MM.1S (cell line): ENCODE measurements around the gene SLC24A3.

Experiments used
- DNase-seq: peaks from one replicate; pipeline ENCODE4 v3.0.0-alpha.2; 2015
- H2AFZ ChIP-seq: fragments of 300-600 bp; sonication (generic); 2 replicates; pipeline ENCODE4 v1.6.0; 2016; ENCODE audit warnings: antibody characterized with exemption, low read length
- H3F3A ChIP-seq: fragments of 300-600 bp; sonication (generic); 2 replicates; pipeline ENCODE4 v1.6.1; 2016; ENCODE audit warnings: mild to moderate bottlenecking, antibody characterized with exemption, low read length, moderate library complexity, mixed read lengths; ENCODE audit not compliant: insufficient read depth
- H3K27ac ChIP-seq: fragments of 300-600 bp; sonication (generic); 2 replicates; pipeline ENCODE4 v1.5.1; 2016; ENCODE audit warnings: mild to moderate bottlenecking, low read length
- H3K27me3 ChIP-seq: fragments of 300-600 bp; sonication (generic); replicated peaks from 2 replicates; pipeline ENCODE4 v1.6.0; 2016; ENCODE audit warnings: low read length; ENCODE audit not compliant: insufficient read depth
- H3K36me3 ChIP-seq: fragments of 300-600 bp; sonication (generic); replicated peaks from 2 replicates; pipeline ENCODE4 v1.6.1; 2016; ENCODE audit warnings: mild to moderate bottlenecking, low read length, mixed read lengths; ENCODE audit not compliant: insufficient read depth
- H3K4me1 ChIP-seq: fragments of 300-600 bp; sonication (generic); 2 replicates; pipeline ENCODE4 v1.6.1; 2016; ENCODE audit warnings: low read length, mixed read lengths
- H3K4me2 ChIP-seq: fragments of 300-600 bp; sonication (generic); 2 replicates; pipeline ENCODE4 v1.6.0; 2016; ENCODE audit warnings: low read depth, low read length
- H3K4me3 ChIP-seq: fragments of 300-600 bp; sonication (generic); 2 replicates; pipeline ENCODE4 v1.5.1; 2016; ENCODE audit warnings: low read length, mixed read lengths
- H3K79me2 ChIP-seq: fragments of 300-600 bp; sonication (generic); 2 replicates; pipeline ENCODE4 v1.6.1; 2016; ENCODE audit warnings: mixed run types, low read length, mixed read lengths
- H3K9ac ChIP-seq: fragments of 300-600 bp; sonication (generic); 2 replicates; pipeline ENCODE4 v1.6.1; 2016; ENCODE audit warnings: low read length, mixed read lengths
- H3K9me2 ChIP-seq: fragments of 300-600 bp; sonication (generic); replicated peaks from 2 replicates; pipeline ENCODE4 v1.6.1; 2016; ENCODE audit warnings: mild to moderate bottlenecking, low read length, mixed read lengths; ENCODE audit not compliant: insufficient read depth
- H3K9me3 ChIP-seq: fragments of 300-600 bp; sonication (generic); replicated peaks from 2 replicates; pipeline ENCODE4 v1.6.1; 2016; ENCODE audit warnings: mild to moderate bottlenecking, low read length, mixed read lengths; ENCODE audit not compliant: insufficient read depth
- H4K20me1 ChIP-seq: fragments of 300-600 bp; sonication (generic); 2 replicates; pipeline ENCODE4 v1.6.1; 2016; ENCODE audit warnings: mild to moderate bottlenecking, low read length, moderate library complexity, mixed read lengths; ENCODE audit not compliant: insufficient read depth
- EZH2 ChIP-seq: fragments of 300-600 bp; sonication (generic); optimal IDR thresholded peaks from 2 replicates; pipeline ENCODE3; 2017; ENCODE audit warnings: low read depth, mild to moderate bottlenecking, antibody characterized with exemption, low read length, mixed read lengths
- EZH2phosphoT487 ChIP-seq: fragments of 300-600 bp; sonication (generic); IDR thresholded peaks from 2 replicates; pipeline ENCODE4 v1.6.1; 2018; ENCODE audit warnings: antibody characterized with exemption, low read length
- TF ChIP-seq, protein P1 (sequence below): fragments of 300-600 bp; sonication (generic); IDR thresholded peaks from 2 replicates; pipeline ENCODE4 v1.5.1; 2016; ENCODE audit warnings: antibody characterized with exemption, low read length, mixed read lengths

Gene SLC24A3

DNA sequence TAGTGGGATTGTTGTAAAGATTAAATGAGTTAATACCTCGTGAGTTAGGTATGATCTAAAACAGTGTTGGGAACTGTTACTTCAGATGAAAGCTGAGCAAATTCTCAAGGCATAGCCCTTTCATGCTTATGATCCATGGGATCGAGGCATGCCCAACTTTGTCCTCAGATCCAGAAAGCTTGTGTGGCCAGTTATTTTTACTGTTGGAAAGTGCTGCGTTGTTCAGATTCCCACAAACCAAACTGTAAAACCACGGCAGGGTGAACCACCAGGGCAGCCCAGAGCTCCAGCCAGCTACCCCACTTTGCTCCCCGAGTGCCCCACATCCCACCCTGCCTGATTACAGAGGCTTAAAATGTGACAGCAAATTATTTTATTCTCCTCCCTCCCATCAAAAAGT is 406.3 kb downstream of the SLC24A3 start:
- H2AFZ ChIP-seq: no peak overlapping the region

DNA sequence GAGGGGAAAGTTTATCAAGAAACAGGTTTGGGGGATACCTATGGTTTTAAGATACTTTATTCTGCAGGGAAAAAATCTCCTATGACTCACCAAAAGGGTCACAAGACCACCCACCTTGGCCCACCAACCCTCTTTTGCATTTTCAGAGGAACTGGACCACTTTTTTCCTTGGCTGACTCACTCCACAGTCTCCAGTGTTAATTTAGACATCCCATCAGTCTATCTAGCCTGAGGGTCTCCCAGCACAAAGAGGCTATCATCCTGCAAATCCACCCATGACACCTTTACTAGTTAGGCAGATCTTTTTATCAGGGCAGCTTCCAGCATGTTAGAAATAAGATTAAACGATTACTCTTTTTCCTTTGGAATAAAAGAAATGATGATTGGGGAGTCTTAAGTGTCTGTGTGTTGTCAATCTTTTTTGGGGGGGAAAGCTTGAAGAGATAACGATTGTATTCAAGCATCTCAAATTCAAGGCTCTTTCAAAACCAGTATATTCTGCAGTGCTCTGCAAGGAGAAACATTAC is 407.5 kb downstream of the SLC24A3 start:
- no peaks in the 10 kb centered on the region for H3K36me3 ChIP-seq
- no peaks in the 10 kb centered on the region for H3F3A ChIP-seq
- no peaks in the 10 kb centered on the region for H3K9me3 ChIP-seq
- H3K4me2 ChIP-seq: no peak overlapping the region
- no peaks in the 10 kb centered on the region for H3K4me1 ChIP-seq
- H3K9ac ChIP-seq: no peak overlapping the region
- no peak overlapping the region for H3K4me3 ChIP-seq
- H3K27ac ChIP-seq: no peak overlapping the region
- DNase-seq: no peak
- H3K79me2 ChIP-seq: no peaks in the 10 kb centered on the region
- no peaks in the 10 kb centered on the region for H4K20me1 ChIP-seq
- no peaks in the 10 kb centered on the region for H3K27me3 ChIP-seq
- TF ChIP-seq EZH2phosphoT487 (no peak), EZH2 (no peak)
- TF ChIP-seq, protein P1, sequence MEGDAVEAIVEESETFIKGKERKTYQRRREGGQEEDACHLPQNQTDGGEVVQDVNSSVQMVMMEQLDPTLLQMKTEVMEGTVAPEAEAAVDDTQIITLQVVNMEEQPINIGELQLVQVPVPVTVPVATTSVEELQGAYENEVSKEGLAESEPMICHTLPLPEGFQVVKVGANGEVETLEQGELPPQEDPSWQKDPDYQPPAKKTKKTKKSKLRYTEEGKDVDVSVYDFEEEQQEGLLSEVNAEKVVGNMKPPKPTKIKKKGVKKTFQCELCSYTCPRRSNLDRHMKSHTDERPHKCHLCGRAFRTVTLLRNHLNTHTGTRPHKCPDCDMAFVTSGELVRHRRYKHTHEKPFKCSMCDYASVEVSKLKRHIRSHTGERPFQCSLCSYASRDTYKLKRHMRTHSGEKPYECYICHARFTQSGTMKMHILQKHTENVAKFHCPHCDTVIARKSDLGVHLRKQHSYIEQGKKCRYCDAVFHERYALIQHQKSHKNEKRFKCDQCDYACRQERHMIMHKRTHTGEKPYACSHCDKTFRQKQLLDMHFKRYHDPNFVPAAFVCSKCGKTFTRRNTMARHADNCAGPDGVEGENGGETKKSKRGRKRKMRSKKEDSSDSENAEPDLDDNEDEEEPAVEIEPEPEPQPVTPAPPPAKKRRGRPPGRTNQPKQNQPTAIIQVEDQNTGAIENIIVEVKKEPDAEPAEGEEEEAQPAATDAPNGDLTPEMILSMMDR: no peak
- no peaks in the 10 kb centered on the region for H3K9me2 ChIP-seq
- H2AFZ ChIP-seq: no peak overlapping the region

More for the DNA sequence above, 406.3 kb downstream of the SLC24A3 start:
- DNase-seq: no peak
- H3K4me2 ChIP-seq: no peak overlapping the region
- no peaks in the 10 kb centered on the region for H4K20me1 ChIP-seq
- H3K4me1 ChIP-seq: no peaks in the 10 kb centered on the region
- H3K79me2 ChIP-seq: no peaks in the 10 kb centered on the region
- no peaks in the 10 kb centered on the region for H3K9me2 ChIP-seq
- H3K9me3 ChIP-seq: no peaks in the 10 kb centered on the region
- H3K9ac ChIP-seq: no peak overlapping the region
- H3K36me3 ChIP-seq: no peaks in the 10 kb centered on the region
- no peak overlapping the region for H3K4me3 ChIP-seq
- TF ChIP-seq EZH2phosphoT487 (no peak), EZH2 (no peak)
- TF ChIP-seq, protein P1: no peak
- H3K27ac ChIP-seq: no peak overlapping the region
- H3K27me3 ChIP-seq: no peaks in the 10 kb centered on the region
- no peaks in the 10 kb centered on the region for H3F3A ChIP-seq

DNA sequence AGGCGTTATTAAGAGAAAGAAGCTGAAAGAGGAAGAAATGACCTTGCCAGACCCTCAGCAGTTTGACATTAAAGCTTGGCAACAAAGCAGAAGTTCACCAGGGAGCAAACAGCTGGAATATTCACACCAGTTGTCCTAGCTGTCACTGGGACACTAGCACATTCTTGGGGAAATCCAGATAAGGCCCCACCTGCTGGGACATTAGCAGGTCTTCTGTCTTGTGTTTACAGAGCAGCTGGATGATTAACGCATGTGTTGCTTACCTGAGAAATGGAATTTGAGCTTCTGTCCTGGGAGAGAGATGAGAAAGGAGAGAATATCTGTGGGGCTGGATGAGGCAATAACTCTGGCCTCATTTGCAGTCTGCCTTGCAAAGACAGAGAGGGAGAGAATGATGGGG is 408.0 kb downstream of the SLC24A3 start:
- H3K4me3 ChIP-seq: no peak overlapping the region
- H3K27me3 ChIP-seq: no peaks in the 10 kb centered on the region
- H3K9ac ChIP-seq: no peak overlapping the region
- DNase-seq: no peak
- no peak for TF ChIP-seq EZH2
- TF ChIP-seq, protein P1: no peak
- TF ChIP-seq EZH2phosphoT487: no peak
- H3F3A ChIP-seq: no peaks in the 10 kb centered on the region
- no peak overlapping the region for H3K27ac ChIP-seq
- no peaks in the 10 kb centered on the region for H3K9me2 ChIP-seq
- H3K4me2 ChIP-seq: no peak overlapping the region
- H3K4me1 ChIP-seq: no peaks in the 10 kb centered on the region
- no peaks in the 10 kb centered on the region for H3K36me3 ChIP-seq
- H3K9me3 ChIP-seq: no peaks in the 10 kb centered on the region
- H2AFZ ChIP-seq: no peak overlapping the region
- H3K79me2 ChIP-seq: no peaks in the 10 kb centered on the region
- no peaks in the 10 kb centered on the region for H4K20me1 ChIP-seq
